ENCODE data around the gene LIMS1.

- TF ChIP-seq CTCF (IDR thresholded peaks at IDR 0.05) (no peak), EZH2 (IDR thresholded peaks at IDR 0.05) (no peak), EZH2phosphoT487 (IDR thresholded peaks at IDR 0.05) (no peak)
Observed at GRCh38 chr2:108616751-108617161, 82.5 kb downstream of the LIMS1 start.
